H1 (cell line): ENCODE measurements around the gene KTI12. TPM values are rescaled to one million over a fixed set of nuclear protein-coding genes. Genes with fewer than 3 reads are reported as not detected.

Source experiments
- CTCF ChIA-PET: fragments of 300-600 bp; sonication (Branson Sonifier 250); formaldehyde crosslinking; loops from one replicate; lab custom pipeline; 2021; ENCODE audit not compliant: partially characterized antibody; lab: Charles Lee
- POLR2A ChIA-PET: fragments of 300-600 bp; sonication (Branson Sonifier 250); formaldehyde crosslinking; loops from one replicate; lab custom pipeline; 2021; ENCODE audit warnings: inconsistent platforms; ENCODE audit not compliant: partially characterized antibody; lab: Charles Lee
- DNase-seq, 2 experiments: peaks; one replicate each; pipeline versions ENCODE4 v3.0.0 to v3.0.0-alpha.2; 2010 to 2022; ENCODE audit warnings: low spot score in 2 of 2, low read depth in 1 of 2, mixed read lengths in 1 of 2
- FAIRE-seq: peaks from 2 replicates; lab custom pipeline; 2011; peaks lifted over from hg19 to GRCh38; lab: Jason Lieb, UNC
- H2AFZ ChIP-seq: 2 replicates; pipeline ENCODE4 v1.8.1; 2012; ENCODE audit warnings: low read length, inconsistent platforms
- H2AK5ac ChIP-seq: 2 replicates; pipeline ENCODE4 v1.6.1; 2013; ENCODE audit warnings: low read depth, low read length
- H2BK120ac ChIP-seq: replicated peaks from 2 replicates; pipeline ENCODE3; 2013; ENCODE audit warnings: low read depth, low read length, inconsistent platforms
- H2BK12ac ChIP-seq: 2 replicates; pipeline ENCODE4 v1.6.1; 2013; ENCODE audit warnings: low read depth, low read length
- H2BK15ac ChIP-seq: 2 replicates; pipeline ENCODE4 v1.6.1; 2013; ENCODE audit warnings: low read length
- H2BK20ac ChIP-seq: 2 replicates; pipeline ENCODE4 v1.6.1; 2013; ENCODE audit warnings: low read length
- H2BK5ac ChIP-seq: 2 replicates; pipeline ENCODE4 v1.6.1; 2013; ENCODE audit warnings: low read depth, low read length
- H3K14ac ChIP-seq: 2 replicates; pipeline ENCODE4 v1.6.1; 2013; ENCODE audit warnings: inconsistent platforms; ENCODE audit not compliant: insufficient read length
- H3K18ac ChIP-seq: 2 replicates; pipeline ENCODE4 v1.6.1; 2013; ENCODE audit warnings: low read length; ENCODE audit errors: extremely low read depth
- H3K23ac ChIP-seq: 2 replicates; pipeline ENCODE4 v1.6.1; 2013; ENCODE audit warnings: inconsistent platforms; ENCODE audit not compliant: insufficient read length
- H3K23me2 ChIP-seq: 2 replicates; pipeline ENCODE4 v1.6.1; 2013; ENCODE audit warnings: low read depth, low read length
- H3K27ac ChIP-seq: 2 replicates; pipeline ENCODE4 v1.6.1; 2011; ENCODE audit warnings: low read depth, low read length, inconsistent platforms
- H3K27me3 ChIP-seq, 4 experiments: replicated peaks in 1 of 4; 1 replicate in 1 of 4; 2 replicates in 3 of 4; pipeline versions ENCODE4 v1.6.1 to v1.8.1; 2011 to 2013; ENCODE audit warnings: low read length in 3 of 4, mild to moderate bottlenecking in 3 of 4, inconsistent platforms in 2 of 4, mixed read lengths in 2 of 4, moderate library complexity in 1 of 4; ENCODE audit not compliant: control insufficient read depth in 3 of 4, insufficient read depth in 3 of 4; ENCODE audit errors: extremely low read depth in 1 of 4
- H3K36me3 ChIP-seq, 4 experiments: 2 replicates each; pipeline versions ENCODE4 v1.6.1 to v1.8.1; 2011 to 2013; ENCODE audit warnings: mild to moderate bottlenecking in 4 of 4, low read length in 3 of 4, moderate library complexity in 2 of 4, control low read depth in 1 of 4, inconsistent platforms in 1 of 4; ENCODE audit not compliant: insufficient read depth in 4 of 4, control insufficient read depth in 2 of 4
- H3K4ac ChIP-seq: replicated peaks from 2 replicates; pipeline ENCODE3; 2013; ENCODE audit warnings: low read length, low read depth, mixed read lengths, inconsistent platforms; ENCODE audit not compliant: insufficient read length
- H3K4me1 ChIP-seq, 4 experiments: replicated peaks in 1 of 4; 1 replicate in 1 of 4; 2 replicates in 3 of 4; pipeline versions ENCODE4 v1.6.1 to v1.8.1; 2011 to 2013; ENCODE audit warnings: low read length in 3 of 4, inconsistent platforms in 2 of 4, mixed read lengths in 1 of 4; ENCODE audit not compliant: insufficient read depth in 4 of 4, control insufficient read depth in 3 of 4
- H3K4me2 ChIP-seq, 2 experiments: 2 replicates each; pipeline versions ENCODE4 v1.6.1 to v1.8.1; 2011 to 2013; ENCODE audit warnings: low read depth in 2 of 2, low read length in 2 of 2, control low read depth in 1 of 2, inconsistent platforms in 1 of 2, mild to moderate bottlenecking in 1 of 2; ENCODE audit not compliant: insufficient read depth in 1 of 2
- H3K4me3 ChIP-seq, 4 experiments: fragments of 200-600, 300-600 bp in 1 of 4; sonication (generic), shearing (Covaris generic), sonication (Bioruptor Twin) in 1 of 4; 2 replicates each; pipeline versions ENCODE4 v1.5.1 to v1.8.1; 2011 to 2016; ENCODE audit warnings: low read length in 4 of 4, low read depth in 3 of 4, control low read depth in 2 of 4, inconsistent platforms in 2 of 4, mild to moderate bottlenecking in 2 of 4, mixed read lengths in 1 of 4, moderate library complexity in 1 of 4; ENCODE audit not compliant: insufficient read depth in 2 of 4; ENCODE audit errors: extremely low read depth in 1 of 4
- H3K56ac ChIP-seq: replicated peaks from 2 replicates; pipeline ENCODE3; 2013; ENCODE audit warnings: low read depth, mild to moderate bottlenecking, mixed read lengths, low read length, inconsistent platforms; ENCODE audit not compliant: insufficient read length
- H3K79me1 ChIP-seq: 2 replicates; pipeline ENCODE4 v1.6.1; 2013; ENCODE audit warnings: low read depth, low read length, control low read depth
- H3K79me2 ChIP-seq, 2 experiments: 2 replicates each; pipeline versions ENCODE4 v1.6.1 to v1.8.1; 2012 to 2013; ENCODE audit warnings: low read length in 2 of 2, mild to moderate bottlenecking in 2 of 2, inconsistent platforms in 1 of 2; ENCODE audit not compliant: insufficient read depth in 2 of 2, control insufficient read depth in 1 of 2
- H3K9ac ChIP-seq, 4 experiments: replicated peaks in 1 of 4; 1 replicate in 1 of 4; 2 replicates in 3 of 4; pipeline versions ENCODE4 v1.6.1 to v1.8.1; 2011 to 2013; ENCODE audit warnings: low read depth in 3 of 4, low read length in 3 of 4, control low read depth in 2 of 4, mild to moderate bottlenecking in 2 of 4, moderate library complexity in 2 of 4, inconsistent platforms in 1 of 4; ENCODE audit errors: extremely low read depth in 1 of 4
- H3K9me3 ChIP-seq, 2 experiments: 2 replicates each; pipeline versions ENCODE4 v1.6.1 to v1.8.1; 2012 to 2013; ENCODE audit warnings: mild to moderate bottlenecking in 2 of 2, moderate library complexity in 2 of 2, control low read depth in 1 of 2, inconsistent platforms in 1 of 2, low read depth in 1 of 2, low read length in 1 of 2, mixed read lengths in 1 of 2; ENCODE audit not compliant: insufficient read depth in 2 of 2
- H4K20me1 ChIP-seq, 2 experiments: replicated peaks in 1 of 2; 2 replicates each; pipeline versions ENCODE3 to v1.8.1; 2011 to 2013; ENCODE audit warnings: inconsistent platforms in 2 of 2, low read length in 2 of 2, mild to moderate bottlenecking in 1 of 2; ENCODE audit not compliant: insufficient read depth in 2 of 2, control insufficient read depth in 1 of 2
- H4K5ac ChIP-seq: 2 replicates; pipeline ENCODE4 v1.6.1; 2013; ENCODE audit warnings: low read length, low read depth, mixed read lengths, inconsistent platforms; ENCODE audit not compliant: insufficient read length
- H4K8ac ChIP-seq: 2 replicates; pipeline ENCODE4 v1.8.0; 2013; ENCODE audit warnings: mild to moderate bottlenecking, moderate library complexity, low read length, inconsistent platforms; ENCODE audit not compliant: insufficient read depth; ENCODE audit errors: extremely low read depth
- H4K91ac ChIP-seq: replicated peaks from 2 replicates; pipeline ENCODE3; 2013; ENCODE audit warnings: low read length, mixed read lengths, inconsistent platforms; ENCODE audit not compliant: insufficient read length
- GTF2F1 ChIP-seq: IDR thresholded peaks from 2 replicates; pipeline ENCODE4 v1.6.1; 2012; ENCODE audit warnings: low read depth, low read length, improper control_type of control experiment, borderline replicate concordance
- KDM5A ChIP-seq: fragments of 200-600 bp; IDR thresholded peaks from 2 replicates; pipeline ENCODE4 v1.7.1; 2012; ENCODE audit warnings: mild to moderate bottlenecking, low read length, inconsistent platforms, mixed read lengths
- PHF8 ChIP-seq: fragments of 200-600 bp; sonication (generic); conservative IDR thresholded peaks from 2 replicates; pipeline ENCODE4 v1.7.1; 2012; ENCODE audit warnings: low read depth, mild to moderate bottlenecking, inconsistent platforms, low read length, moderate library complexity
- POLR2A ChIP-seq, 2 experiments: IDR thresholded peaks; 1 replicate in 1 of 2; 2 replicates in 1 of 2; pipeline ENCODE4 v1.6.1; 2011; ENCODE audit warnings: low read depth in 2 of 2, low read length in 2 of 2, mild to moderate bottlenecking in 2 of 2; ENCODE audit errors: control extremely low read depth in 1 of 2
- POU5F1 ChIP-seq: IDR thresholded peaks from 2 replicates; pipeline ENCODE4 v1.6.1; 2011; ENCODE audit warnings: low read depth, mild to moderate bottlenecking, low read length, moderate library complexity
- SAP30 ChIP-seq: fragments of 300-600 bp; sonication (generic); IDR thresholded peaks from 2 replicates; pipeline ENCODE4 v1.7.1; 2012; ENCODE audit warnings: low read length, moderate library complexity, mild to moderate bottlenecking, inconsistent platforms; ENCODE audit not compliant: insufficient read depth, insufficient replicate concordance
- SIRT6 ChIP-seq: IDR thresholded peaks from one replicate; pipeline ENCODE4 v1.7.1; 2012; ENCODE audit warnings: low read length, inconsistent platforms
- SIX5 ChIP-seq: IDR thresholded peaks from 2 replicates; pipeline ENCODE4 v1.6.1; 2011; ENCODE audit warnings: mild to moderate bottlenecking, low read depth, low read length
- ZNF274 ChIP-seq: IDR thresholded peaks from 2 replicates; pipeline ENCODE4 v1.7.0; 2012; ENCODE audit warnings: low read length, borderline replicate concordance; ENCODE audit errors: extremely low read depth
- WGBS, 2 experiments: shearing (Covaris generic) in 1 of 2; methylation state at CpG; one replicate each; pipeline versions ENCODE4 v1.1.6 to v1.1.7; 2013 to 2015; ENCODE audit warnings: low lambda C conversion rate in 2 of 2, mixed read lengths in 2 of 2, inconsistent platforms in 1 of 2, low coverage in 1 of 2, missing lambda C conversion rate in 1 of 2; ENCODE audit not compliant: insufficient replicate concordance in 2 of 2, insufficient coverage in 1 of 2, insufficient read length in 1 of 2; ENCODE audit errors: extremely low coverage in 1 of 2, missing lambda C conversion rate in 1 of 2; 5-methylcytosine and 5-hydroxymethylcytosine counted together
- polyA plus RNA-seq, 7 experiments: library from polyadenylated mRNA; depleted of rRNA in 3 of 7; stranded (reverse) in 5 of 7; unstranded in 2 of 7; fragments of >200 nt in 5 of 7; fragments of 200-250 nt in 2 of 7; gene quantifications; 1 replicate in 5 of 7; 2 replicates in 1 of 7; 4 replicates in 1 of 7; pipeline versions ENCODE4 v1.2.1 to v1.2.3, GENCODE V29; 2011 to 2013; ENCODE audit warnings: missing spikeins in 2 of 7, mixed read lengths in 2 of 7
- total RNA-seq: library from RNA; stranded (reverse); fragmentation: NEBNext Ultra II Directional; extraction: Animal tissue kit (Norgen Biotek cat#: 25700); gene quantifications from 2 replicates; pipeline ENCODE4 v1.2.1, GENCODE V29; 2021

KTI12 gene
- total and polyA plus RNA-seq, 2 of the 8 experiments (the other 6 are each of a cell fraction or from before 2014, with no cell fraction given), result 7.5 to 16.2 TPM

DNA sequence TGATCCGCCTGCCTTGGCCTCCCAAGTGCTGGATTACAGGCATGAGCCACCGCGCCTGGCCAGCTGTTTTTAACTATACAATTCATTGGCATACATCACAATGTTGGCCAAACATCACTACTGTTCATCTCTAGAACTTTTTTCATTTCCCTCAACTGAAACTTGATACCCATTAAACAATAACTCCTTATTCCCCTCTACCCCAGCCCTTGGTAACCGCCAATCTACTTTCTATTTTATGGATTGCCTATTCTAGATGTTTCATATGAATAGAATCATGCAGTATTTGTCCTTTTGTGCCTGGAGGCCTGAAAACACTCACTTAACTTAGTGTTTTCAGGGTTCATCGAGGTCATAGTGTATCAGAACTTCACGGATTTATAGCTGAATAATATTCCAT is 38.7 kb upstream of the KTI12 start:
- Histone ChIP-seq H3K9ac (no peak overlapping the region), H2BK120ac (no peak overlapping the region), H3K79me1 (no peaks in the 10 kb centered on the region), H3K27ac (no peak overlapping the region), H4K5ac (no peak overlapping the region), H3K27me3 (no peaks in the 10 kb centered on the region), H2BK20ac (no peak overlapping the region), H3K9me3 (no peaks in the 10 kb centered on the region), H4K20me1 (peaks cover 0 to 3% of the 10 kb centered on the region in 2 experiments), H3K23me2 (no peaks in the 10 kb centered on the region; the same call in 1 of the 2 replicates), H3K4ac (no peak overlapping the region), H3K4me2 (no peak overlapping the region), H3K36me3 (peaks cover 3 to 36% (median 12%) of the 10 kb centered on the region in 4 experiments; a peak in 7 of 8 replicates), H3K23ac (no peak overlapping the region), H3K4me1 (no peaks in the 10 kb centered on the region), H2AK5ac (no peak overlapping the region), H3K14ac (no peak overlapping the region), H3K4me3 (no peak overlapping the region), H2BK12ac (no peak overlapping the region), H2BK5ac (no peak overlapping the region), H4K91ac (no peak overlapping the region), H2AFZ (no peak overlapping the region), H3K79me2 (peaks cover 0 to 46% of the 10 kb centered on the region in 2 experiments; a peak in 2 of 4 replicates), H2BK15ac (no peak overlapping the region), H3K56ac (no peak overlapping the region), H4K8ac (no peak overlapping the region), H3K18ac (no peak overlapping the region)
- CTCF ChIA-PET, result interaction anchor here (0.8 to 1.7 kb wide), 3 partner anchors 9 to 277 kb away, joined by 3 to 7 read pairs (median 5); no protein-coding TSS in a partner anchor
- POLR2A ChIA-PET, result interaction anchor here (1.4 to 3.8 kb wide), 5 partner anchors 8 to 17 kb away, joined by 5 to 22 read pairs (median 9); partner anchors contain the start of genes BTF3L4 and TXNDC12
- TF ChIP-seq POU5F1, result no peak
- no peak for TF ChIP-seq SIRT6
- no peak for TF ChIP-seq KDM5A
- no peak for TF ChIP-seq GTF2F1
- TF ChIP-seq ZNF274, result no peak
- TF ChIP-seq SAP30, result no peak
- TF ChIP-seq PHF8, result no peak
- no peak for TF ChIP-seq POLR2A (IDR thresholded peaks at IDR 0.05; ENCODE audit: control extremely low read depth in 1 of 2, low read depth in 2 of 2, low read length in 2 of 2)
- TF ChIP-seq SIX5, result no peak
- WGBS, 2 experiments, result 72% methylated on average over 6 of the region's 6 CpGs; no CpG with 5 or more reads in 1 of the 2 experiments
- DNase-seq, result no peak
- FAIRE-seq, result no peak
